Neural cell (in vitro differentiated cells): Measurements from ENCODE around the gene ZNF507. TPM values are rescaled to one million over a fixed set of nuclear protein-coding genes. Genes with fewer than 3 reads are reported as not detected.

Experiments
- H2AFZ ChIP-seq: fragments of 200-600, 300-800 bp; sonication (generic), shearing (Covaris generic); 2 replicates; pipeline ENCODE4 v1.6.0; 2014; ENCODE audit warnings: low read depth, mild to moderate bottlenecking, antibody characterized with exemption, low read length, moderate library complexity
- H3F3A ChIP-seq: fragments of 200-600 bp; shearing (Covaris generic); 2 replicates; pipeline ENCODE4 v1.6.1; 2016; ENCODE audit warnings: mild to moderate bottlenecking, moderate library complexity, mixed read lengths, antibody characterized with exemption, low read length; ENCODE audit not compliant: insufficient read depth, poor library complexity, severe bottlenecking
- H3K27ac ChIP-seq: fragments of 200-600, 300-800 bp; sonication (generic), shearing (Covaris generic); 2 replicates; pipeline ENCODE4 v1.5.1; 2014; ENCODE audit warnings: mild to moderate bottlenecking, low read length, moderate library complexity
- H3K27me3 ChIP-seq: fragments of 300-800, 200-600 bp; sonication (generic), shearing (Covaris generic); 2 replicates; pipeline ENCODE4 v1.6.0; 2014; ENCODE audit warnings: mild to moderate bottlenecking, low read depth, low read length, moderate library complexity; ENCODE audit not compliant: insufficient read depth
- H3K36me3 ChIP-seq: fragments of 300-800, 200-600 bp; sonication (generic), shearing (Covaris generic); 2 replicates; pipeline ENCODE4 v1.5.1; 2014; ENCODE audit warnings: mild to moderate bottlenecking, antibody characterized with exemption, low read length, moderate library complexity; ENCODE audit not compliant: insufficient read depth
- H3K4me2 ChIP-seq: fragments of 300-800, 200-600 bp; sonication (generic), shearing (Covaris generic); 2 replicates; pipeline ENCODE4 v1.6.0; 2014; ENCODE audit warnings: mild to moderate bottlenecking, low read length
- H3K4me3 ChIP-seq: fragments of 300-800, 200-600 bp; sonication (generic), shearing (Covaris generic); 2 replicates; pipeline ENCODE4 v1.5.1; 2014; ENCODE audit warnings: mild to moderate bottlenecking, low read length, moderate library complexity
- H3K79me2 ChIP-seq: fragments of 200-600 bp; shearing (Covaris generic); replicated peaks from 2 replicates; pipeline ENCODE4 v1.6.0; 2014; ENCODE audit warnings: mild to moderate bottlenecking, low read length, moderate library complexity; ENCODE audit not compliant: insufficient read depth
- H3K9ac ChIP-seq: fragments of 300-800, 200-600 bp; sonication (generic), shearing (Covaris generic); 2 replicates; pipeline ENCODE4 v1.6.1; 2016; ENCODE audit warnings: mild to moderate bottlenecking, low read length, mixed read lengths
- H3K9me2 ChIP-seq: fragments of 200-600 bp; shearing (Covaris generic); 2 replicates; pipeline ENCODE4 v1.6.1; 2016; ENCODE audit warnings: mild to moderate bottlenecking, low read length, mixed read lengths; ENCODE audit not compliant: insufficient read depth
- H3K9me3 ChIP-seq: fragments of 200-600, 300-800 bp; sonication (generic), shearing (Covaris generic); 2 replicates; pipeline ENCODE4 v1.6.1; 2016; ENCODE audit warnings: mild to moderate bottlenecking, mixed run types, low read length, moderate library complexity, mixed read lengths
- H4K20me1 ChIP-seq: fragments of 200-600 bp; shearing (Covaris generic); 2 replicates; pipeline ENCODE4 v1.6.1; 2016; ENCODE audit warnings: mild to moderate bottlenecking, mixed run types; ENCODE audit not compliant: insufficient read depth
- EP300 ChIP-seq: fragments of 450-650 bp; conservative IDR thresholded peaks from 2 replicates; pipeline ENCODE4 v1.6.1; 2014; ENCODE audit warnings: antibody characterized with exemption, mild to moderate bottlenecking, moderate library complexity; ENCODE audit not compliant: poor library complexity, severe bottlenecking
- EZH2 ChIP-seq: fragments of 200-600, 300-800 bp; shearing (Covaris generic), sonication (generic); IDR thresholded peaks from 2 replicates; pipeline ENCODE4 v1.6.1; 2014; ENCODE audit warnings: antibody characterized with exemption, low read length, borderline replicate concordance, mild to moderate bottlenecking; ENCODE audit not compliant: insufficient read depth, poor library complexity, severe bottlenecking
- MXI1 ChIP-seq: fragments of 450-650 bp; conservative IDR thresholded peaks from 2 replicates; pipeline ENCODE4 v1.6.1; 2014; ENCODE audit warnings: antibody characterized with exemption, mild to moderate bottlenecking; ENCODE audit not compliant: poor library complexity, severe bottlenecking
- POLR2AphosphoS5 ChIP-seq: IDR thresholded peaks from 2 replicates; pipeline ENCODE4 v1.6.1; 2012
- RAD21 ChIP-seq: fragments of 450-650 bp; conservative IDR thresholded peaks from 2 replicates; pipeline ENCODE4 v1.6.1; 2014; ENCODE audit warnings: antibody characterized with exemption, mild to moderate bottlenecking, moderate library complexity
- REST ChIP-seq: IDR thresholded peaks from 2 replicates; pipeline ENCODE4 v1.6.1; 2012; ENCODE audit warnings: borderline replicate concordance
- SMC3 ChIP-seq: fragments of 450-650 bp; conservative IDR thresholded peaks from 2 replicates; pipeline ENCODE4 v1.6.1; 2014; ENCODE audit warnings: antibody characterized with exemption, mild to moderate bottlenecking, moderate library complexity; ENCODE audit not compliant: poor library complexity
- TAF1 ChIP-seq: IDR thresholded peaks from 2 replicates; pipeline ENCODE4 v1.6.1; 2012; ENCODE audit warnings: low read depth
- polyA plus RNA-seq: library from polyadenylated mRNA; depleted of rRNA; stranded (reverse); fragments of >200 nt; gene quantifications from 2 replicates; pipeline ENCODE4 v1.2.3, GENCODE V29; 2014
- TF ChIP-seq, protein P1 (sequence below): fragments of 450-650 bp; IDR thresholded peaks from 2 replicates; pipeline ENCODE4 v1.5.1; 2014; ENCODE audit warnings: antibody characterized with exemption, mild to moderate bottlenecking, moderate library complexity; ENCODE audit not compliant: poor library complexity, severe bottlenecking

The ZNF507 gene
- polyA plus RNA-seq, 1 donor from 2014 or later = 9.9 TPM

- Histone ChIP-seq H3K27ac (no peak overlapping the region), H3K4me2 (no peak overlapping the region), H3K79me2 (peaks cover 20% of the 10 kb centered on the region), H3K9ac (no peak overlapping the region), H4K20me1 (no peaks in the 10 kb centered on the region), H3K36me3 (no peaks in the 10 kb centered on the region), H3K9me2 (no peaks in the 10 kb centered on the region), H3K4me3 (no peak overlapping the region), H3K27me3 (no peaks in the 10 kb centered on the region), H2AFZ (no peak overlapping the region), H3F3A (no peaks in the 10 kb centered on the region), H3K9me3 (no peaks in the 10 kb centered on the region)
- no peak for TF ChIP-seq POLR2AphosphoS5
- no peak for TF ChIP-seq RAD21
- no peak for TF ChIP-seq TAF1
- TF ChIP-seq MXI1 = no peak
- TF ChIP-seq, protein P1, sequence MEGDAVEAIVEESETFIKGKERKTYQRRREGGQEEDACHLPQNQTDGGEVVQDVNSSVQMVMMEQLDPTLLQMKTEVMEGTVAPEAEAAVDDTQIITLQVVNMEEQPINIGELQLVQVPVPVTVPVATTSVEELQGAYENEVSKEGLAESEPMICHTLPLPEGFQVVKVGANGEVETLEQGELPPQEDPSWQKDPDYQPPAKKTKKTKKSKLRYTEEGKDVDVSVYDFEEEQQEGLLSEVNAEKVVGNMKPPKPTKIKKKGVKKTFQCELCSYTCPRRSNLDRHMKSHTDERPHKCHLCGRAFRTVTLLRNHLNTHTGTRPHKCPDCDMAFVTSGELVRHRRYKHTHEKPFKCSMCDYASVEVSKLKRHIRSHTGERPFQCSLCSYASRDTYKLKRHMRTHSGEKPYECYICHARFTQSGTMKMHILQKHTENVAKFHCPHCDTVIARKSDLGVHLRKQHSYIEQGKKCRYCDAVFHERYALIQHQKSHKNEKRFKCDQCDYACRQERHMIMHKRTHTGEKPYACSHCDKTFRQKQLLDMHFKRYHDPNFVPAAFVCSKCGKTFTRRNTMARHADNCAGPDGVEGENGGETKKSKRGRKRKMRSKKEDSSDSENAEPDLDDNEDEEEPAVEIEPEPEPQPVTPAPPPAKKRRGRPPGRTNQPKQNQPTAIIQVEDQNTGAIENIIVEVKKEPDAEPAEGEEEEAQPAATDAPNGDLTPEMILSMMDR = no peak
Measured at GRCh38 chr19:32342695-32343094, 2.7 kb upstream of the ZNF507 start.

DNA sequence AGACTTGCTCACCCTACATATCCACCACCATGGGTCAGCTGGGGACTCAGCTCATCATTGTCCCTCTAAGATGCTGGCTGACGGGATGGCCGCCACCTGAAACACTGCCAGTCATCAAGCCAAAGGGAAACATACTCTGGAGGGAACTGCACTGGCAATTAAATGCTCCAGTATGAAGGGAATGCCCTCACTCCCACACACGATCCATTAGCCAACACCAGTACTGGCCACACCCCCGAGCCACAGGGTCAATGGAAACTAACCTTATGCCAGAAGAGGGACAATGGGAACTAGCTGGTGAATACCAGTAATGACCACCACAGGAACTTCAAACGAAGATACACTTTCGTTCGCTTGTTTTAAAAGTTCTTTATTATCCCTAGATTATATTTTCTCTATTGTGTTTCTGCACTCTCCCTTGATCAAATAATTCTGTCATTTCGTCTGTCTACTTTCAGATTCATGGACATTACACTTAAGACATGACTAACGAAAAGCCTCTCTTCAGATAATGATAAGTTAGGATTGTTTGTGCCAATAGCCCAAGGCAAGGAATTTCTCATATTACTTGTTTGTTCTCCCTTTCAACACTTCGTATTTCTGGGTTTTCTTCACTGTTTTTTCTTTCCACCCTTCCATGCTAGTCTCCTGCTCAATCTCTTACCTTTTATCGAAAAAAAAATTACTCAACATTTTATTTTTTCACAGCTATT lies 1.7 kb upstream of the ZNF507 start:
- Histone ChIP-seq H3K79me2 (peaks cover 30% of the 10 kb centered on the region), H3K9ac (no peak overlapping the region), H3K4me2 (no peak overlapping the region), H3K9me2 (no peaks in the 10 kb centered on the region), H4K20me1 (no peaks in the 10 kb centered on the region), H3K27me3 (no peaks in the 10 kb centered on the region), H3K9me3 (no peaks in the 10 kb centered on the region), H2AFZ (no peak overlapping the region), H3F3A (no peaks in the 10 kb centered on the region), H3K4me3 (no peak overlapping the region), H3K36me3 (peaks cover 2% of the 10 kb centered on the region), H3K27ac (no peak overlapping the region)
- no peak for TF ChIP-seq SMC3
- no peak for TF ChIP-seq POLR2AphosphoS5
- TF ChIP-seq TAF1 = no peak
- TF ChIP-seq REST = no peak
- no peak for TF ChIP-seq EZH2
- no peak for TF ChIP-seq RAD21
- TF ChIP-seq EP300 = no peak
- TF ChIP-seq, protein P1 = no peak
- no peak for TF ChIP-seq MXI1
